ENCODE data around the gene VWA5B1.

The VWA5B1 gene

DNA sequence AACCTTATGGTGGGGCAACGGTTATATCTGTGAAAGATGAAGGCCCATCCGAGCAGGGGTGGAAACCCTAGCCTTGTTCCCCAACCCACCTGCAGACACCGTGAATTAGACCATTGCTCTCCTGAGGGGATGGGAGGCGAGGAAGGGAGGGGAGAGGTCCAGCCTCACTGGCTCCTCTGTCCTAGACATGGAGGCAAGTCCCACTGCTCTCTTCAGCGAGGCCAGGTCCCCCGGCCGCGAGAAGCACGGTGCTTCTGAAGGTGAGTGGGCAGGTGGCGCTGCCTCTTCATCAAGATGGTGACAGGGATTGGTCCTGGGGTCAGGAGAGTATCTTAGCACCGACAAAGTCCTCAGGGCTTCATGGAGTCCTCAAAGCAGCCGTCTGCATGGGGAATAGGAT lies 59.3 kb downstream of the VWA5B1 start:
- no peak for DNase-seq

DNA sequence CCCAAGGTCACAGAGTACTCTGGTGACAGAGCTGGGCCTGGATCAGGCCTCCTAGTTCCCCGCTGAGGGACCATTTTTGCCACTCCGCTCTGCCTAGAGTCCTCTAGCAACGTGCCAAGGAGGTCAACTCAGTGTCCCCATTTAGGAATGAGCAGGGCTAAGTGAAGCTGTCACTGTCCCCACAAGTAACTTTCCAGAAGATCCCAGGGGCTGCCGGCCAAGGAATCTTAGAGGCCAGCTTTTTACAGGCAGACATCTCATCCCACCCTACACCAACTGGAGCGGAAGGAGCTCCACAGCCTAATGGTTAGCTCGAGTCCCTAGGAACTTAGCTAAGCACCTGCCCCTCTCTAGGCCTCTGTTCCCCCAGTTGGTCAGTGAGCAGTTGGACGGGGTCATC lies 59.7 kb downstream of the VWA5B1 start:
- no peak for DNase-seq

DNA sequence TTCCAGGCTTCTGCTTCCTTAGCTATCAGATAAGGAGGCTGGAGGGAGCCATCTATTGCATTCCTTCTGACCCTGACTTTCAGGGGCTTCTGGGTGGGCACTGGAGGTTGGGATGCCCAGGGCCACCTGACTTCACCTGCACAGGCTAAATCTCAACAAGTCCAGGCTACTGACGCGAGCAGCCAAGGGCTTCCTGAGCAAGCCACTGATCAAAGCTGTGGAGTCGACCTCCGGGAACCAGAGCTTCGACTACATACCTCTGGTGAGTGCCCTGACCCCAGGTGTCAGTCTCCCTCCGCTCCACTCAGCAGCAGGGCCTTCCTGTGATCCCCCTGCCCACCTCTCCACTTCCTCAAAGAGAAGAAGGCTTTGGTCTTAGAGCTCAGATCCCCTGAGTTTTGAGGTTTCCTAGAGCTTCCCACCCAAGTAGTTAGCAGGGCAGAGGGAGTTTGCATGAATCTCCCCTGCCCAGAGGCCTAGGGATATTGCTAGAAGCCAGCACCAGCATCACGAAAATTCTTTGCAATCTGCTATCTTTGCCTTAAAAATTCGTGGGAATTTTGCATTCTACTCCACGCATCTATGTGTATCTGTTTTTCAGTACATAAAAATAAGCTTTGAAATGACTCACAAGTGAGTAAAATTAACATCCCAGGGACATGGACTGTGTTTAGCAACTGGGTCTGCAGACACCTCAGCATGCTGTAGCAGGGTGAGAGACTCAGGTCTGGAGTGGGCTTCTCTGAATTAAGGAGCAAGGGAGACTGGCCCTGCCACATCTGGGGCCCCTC lies 61.4 kb downstream of the VWA5B1 start:
- DNase-seq = no peak

DNA sequence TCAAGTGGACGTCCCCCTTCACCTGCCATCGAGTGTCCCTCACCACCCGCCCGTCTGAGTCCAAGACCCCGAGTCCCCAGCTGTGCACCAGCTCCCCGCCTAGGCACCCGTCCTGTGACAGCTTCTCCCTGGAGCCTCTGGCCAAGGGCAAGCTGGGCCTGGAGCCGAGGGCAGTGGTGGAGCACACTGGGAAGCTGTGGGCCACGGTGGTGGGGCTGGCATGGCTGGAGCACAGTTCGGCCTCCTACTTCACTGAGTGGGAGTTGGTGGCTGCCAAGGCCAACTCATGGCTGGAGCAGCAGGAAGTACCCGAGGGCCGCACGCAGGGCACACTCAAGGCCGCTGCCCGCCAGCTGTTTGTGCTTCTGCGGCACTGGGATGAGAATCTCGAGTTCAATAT lies 63.2 kb downstream of the VWA5B1 start:
- no peak for DNase-seq

DNA sequence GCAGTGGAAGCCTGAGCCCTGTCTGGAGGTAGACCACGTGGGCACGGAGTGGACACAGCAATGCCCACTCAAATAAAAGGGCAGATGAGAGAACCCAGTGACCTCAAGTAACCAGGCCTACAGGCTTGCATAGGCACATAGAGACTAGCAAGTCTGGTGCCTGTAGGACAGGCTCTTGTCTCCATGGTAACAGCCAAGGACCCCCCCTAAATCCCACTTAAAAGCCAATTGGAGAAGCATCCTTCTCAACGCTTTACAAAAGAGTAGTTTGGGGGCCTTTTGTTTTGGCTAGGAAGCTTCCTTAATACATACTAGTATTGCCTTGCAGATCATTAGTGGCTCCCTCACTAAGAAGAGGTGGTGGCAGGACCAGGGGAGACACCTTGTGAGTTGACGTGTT lies 63.9 kb downstream of the VWA5B1 start:
- DNase-seq = no peak

DNA sequence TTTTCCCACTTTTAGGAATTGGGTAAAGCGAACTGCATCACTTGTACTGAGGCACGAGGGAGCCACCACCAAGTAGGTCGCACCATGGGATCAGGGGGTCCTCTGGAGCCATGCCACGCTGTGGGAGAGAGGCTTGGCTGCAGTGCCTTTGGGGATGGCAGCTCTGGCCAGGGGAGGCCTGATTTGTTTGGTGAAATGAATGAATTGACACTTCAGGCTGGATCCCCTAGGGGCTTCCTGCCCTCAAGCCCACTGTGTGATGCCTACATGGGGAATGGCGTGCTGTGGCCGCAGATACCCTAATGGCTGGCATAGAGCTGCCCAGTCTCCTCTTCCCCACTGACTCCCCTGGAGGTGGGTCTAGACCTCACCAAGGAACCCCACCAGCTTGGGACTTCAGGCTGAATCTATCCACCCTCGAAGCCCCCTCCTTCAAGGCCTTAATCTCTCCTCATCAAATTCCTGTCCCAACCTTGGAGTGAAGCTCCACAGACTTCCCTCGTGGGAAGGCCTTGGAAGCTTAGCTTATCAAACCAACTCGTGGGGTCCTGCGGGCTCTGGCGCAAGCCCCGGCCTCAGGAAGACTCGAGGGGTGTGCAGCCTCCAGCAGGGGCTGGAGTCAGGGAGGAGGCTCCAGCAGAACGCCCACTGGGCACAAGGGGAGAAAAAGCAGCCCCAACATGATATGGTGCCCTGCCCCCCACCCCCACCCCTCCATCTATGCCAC lies 64.6 kb downstream of the VWA5B1 start:
- no peak for DNase-seq

DNA sequence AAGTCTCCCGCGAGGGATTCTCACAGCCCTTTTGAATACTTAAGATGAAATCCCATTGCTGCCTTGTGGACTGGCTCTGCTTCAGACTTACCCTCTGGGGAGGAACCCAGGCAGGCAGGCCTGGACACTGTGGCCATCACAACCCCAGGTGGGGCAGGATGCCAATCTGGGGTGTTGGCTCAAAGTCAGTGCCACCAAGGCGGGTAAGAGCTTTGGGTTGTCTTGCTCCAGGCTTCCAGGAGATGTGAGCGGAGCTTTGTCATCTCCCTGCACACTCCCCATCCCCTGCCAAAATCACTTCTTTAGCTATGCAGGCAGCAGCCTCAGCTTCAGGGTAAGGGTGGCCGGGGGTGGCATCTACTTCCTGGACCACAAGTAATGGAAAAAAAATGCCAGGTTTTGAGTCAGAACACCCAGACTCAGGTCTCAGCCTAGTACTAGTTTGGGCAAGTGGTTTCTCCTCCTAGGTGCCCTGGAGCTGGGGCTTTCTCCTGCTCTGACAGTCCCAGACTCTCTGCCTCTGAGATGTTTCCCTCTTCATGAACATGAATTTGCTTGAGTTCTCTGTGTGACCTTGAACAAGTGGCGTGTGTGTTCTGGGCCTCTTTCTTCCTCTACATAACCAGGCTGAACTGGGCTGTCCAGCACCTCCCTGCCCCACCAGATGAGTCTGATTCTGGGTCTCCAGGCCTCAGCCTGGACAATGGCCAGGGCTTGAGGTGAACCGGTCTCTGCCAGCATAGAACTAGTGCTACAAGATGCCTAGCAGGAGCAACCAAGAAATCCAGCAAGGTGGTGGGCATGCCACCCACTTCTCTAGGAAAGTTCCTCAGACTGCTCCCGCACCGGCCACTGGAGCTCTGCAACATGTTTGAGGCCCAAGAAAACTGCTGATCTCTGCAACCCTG lies 65.4 kb downstream of the VWA5B1 start:
- no peak for DNase-seq

DNA sequence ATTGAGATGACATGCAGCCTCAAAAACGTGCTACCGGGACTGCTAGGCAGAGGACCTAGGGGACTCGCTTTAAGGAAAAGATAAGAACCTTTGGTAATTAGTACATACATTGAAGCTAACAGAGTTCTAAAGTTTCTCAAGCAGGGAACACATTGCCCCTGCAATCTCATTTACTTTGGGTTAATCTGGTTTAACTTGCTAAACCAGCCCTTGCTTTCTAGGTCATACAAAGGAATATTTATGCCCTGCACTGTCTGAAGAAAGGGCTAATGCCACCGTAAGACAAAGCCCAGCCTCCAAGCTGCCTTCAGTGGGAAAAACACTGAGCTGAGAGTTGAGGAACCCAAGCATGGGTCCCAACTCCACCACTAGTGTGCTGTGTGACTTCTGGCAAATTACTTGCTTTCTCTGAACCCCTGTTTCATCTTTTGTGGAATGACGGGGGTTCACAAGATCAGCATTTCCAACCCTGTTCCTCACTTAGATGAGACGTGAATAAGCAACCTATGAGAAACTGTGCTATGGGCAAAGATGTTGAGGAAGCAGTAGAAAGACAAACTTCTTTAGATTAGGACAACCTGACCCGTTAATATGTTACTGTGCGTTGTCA lies 66.3 kb downstream of the VWA5B1 start:
- no peak for DNase-seq

DNA sequence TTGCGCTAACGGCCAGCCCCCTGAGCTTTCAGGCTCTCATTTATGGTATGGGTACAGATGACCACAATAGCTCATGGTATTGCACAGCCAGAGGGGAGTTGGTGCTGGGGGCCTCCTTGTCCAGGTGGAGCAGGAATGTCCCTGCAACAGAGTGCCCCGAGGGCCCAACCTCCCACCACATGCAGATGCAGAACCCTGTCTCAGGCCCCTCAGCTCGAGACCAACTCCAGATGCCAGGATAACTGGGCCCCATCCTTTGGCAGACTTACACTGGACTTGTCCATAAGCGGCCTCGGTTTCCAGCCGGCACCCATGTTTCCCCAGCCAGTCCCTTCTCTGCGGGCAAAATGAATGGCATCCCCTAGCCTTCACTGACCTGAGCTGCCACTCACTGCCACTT lies 67.1 kb downstream of the VWA5B1 start:
- no peak for DNase-seq

DNA sequence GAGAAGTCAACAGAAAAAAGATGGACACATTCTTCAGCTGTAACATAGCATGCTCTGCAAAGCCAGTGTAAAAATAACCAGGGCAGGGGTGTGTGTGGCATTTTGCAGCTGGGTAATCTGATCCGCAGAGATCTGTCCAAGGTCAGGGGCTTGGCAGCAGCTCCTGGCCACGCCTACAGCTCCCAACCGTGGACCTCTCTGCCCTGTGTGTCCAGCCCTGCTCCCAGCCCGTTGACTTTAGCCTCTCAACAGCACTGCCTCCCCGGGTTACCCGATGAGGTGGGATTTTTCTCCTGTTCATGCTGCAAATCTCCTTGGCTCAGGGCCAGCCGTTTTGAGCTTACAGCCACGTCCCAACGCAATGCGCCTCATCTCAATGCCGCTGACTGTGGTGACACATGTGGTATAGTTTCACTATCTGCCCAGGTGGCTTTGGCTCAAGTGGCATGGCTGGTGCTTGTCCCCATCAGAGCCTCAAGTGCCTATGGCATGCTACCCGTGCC lies 68.1 kb downstream of the VWA5B1 start:
- DNase-seq = peak; percentile 70

DNA sequence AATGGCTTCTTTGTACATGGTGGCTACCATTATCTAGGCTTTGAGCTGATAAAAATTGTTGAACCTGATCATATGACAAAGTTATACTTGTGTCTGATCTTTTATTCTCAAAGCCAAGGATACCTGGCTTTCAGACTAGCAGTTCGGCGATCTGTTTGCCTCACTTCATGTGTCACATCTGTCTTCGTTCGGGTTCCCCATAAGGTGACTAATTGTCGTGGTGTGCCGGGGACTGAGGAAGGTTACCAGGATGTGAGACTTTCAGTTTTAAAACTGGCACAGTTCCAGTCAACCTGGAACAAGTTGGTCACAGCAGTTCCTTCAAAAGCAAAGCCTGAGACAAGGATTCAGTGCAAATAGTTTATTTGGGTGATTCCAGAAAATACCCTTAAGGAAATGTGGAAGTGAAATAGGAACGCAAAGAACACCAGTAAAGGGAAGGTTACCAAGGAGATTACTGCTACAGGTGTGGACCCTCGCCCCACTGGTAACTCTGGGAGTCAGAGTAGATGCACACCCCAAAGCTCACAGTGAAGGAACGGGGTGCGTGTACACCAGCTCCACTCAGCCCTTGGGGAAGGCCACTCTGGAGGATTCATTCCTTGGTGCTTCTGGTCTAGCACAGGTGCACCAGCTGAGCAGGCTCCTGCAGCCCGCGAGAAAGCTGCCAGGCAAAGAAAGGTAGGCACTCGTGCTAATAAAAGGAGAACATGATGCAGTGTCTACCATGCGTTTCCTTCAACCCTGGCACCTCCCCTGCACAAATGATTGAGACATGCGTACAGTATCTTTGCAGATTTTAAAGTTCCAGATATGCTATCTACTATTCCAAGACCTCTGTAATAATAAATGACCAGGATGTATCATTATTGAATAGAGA lies 69.0 kb downstream of the VWA5B1 start:
- no peak for DNase-seq

DNA sequence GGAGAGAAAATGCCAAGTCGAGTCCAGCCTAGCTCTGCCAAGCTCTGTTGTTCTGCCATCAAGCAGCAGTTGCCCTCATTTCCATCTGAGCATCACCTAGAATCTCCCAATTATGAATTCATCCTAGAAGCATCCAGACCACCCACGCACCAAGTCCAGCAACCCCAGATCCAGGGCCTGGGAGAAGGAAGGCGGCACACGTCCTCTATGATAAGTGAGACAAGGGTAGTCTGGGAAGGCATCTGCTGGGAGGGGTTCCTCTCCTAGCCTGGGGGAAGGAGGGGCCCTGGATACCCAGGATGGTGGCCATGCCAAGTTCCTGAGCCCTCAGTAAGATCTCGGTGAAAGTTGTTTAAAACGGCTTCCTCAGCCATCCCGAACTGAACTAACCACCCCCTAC lies 70.7 kb downstream of the VWA5B1 start:
- no peak for DNase-seq

DNA sequence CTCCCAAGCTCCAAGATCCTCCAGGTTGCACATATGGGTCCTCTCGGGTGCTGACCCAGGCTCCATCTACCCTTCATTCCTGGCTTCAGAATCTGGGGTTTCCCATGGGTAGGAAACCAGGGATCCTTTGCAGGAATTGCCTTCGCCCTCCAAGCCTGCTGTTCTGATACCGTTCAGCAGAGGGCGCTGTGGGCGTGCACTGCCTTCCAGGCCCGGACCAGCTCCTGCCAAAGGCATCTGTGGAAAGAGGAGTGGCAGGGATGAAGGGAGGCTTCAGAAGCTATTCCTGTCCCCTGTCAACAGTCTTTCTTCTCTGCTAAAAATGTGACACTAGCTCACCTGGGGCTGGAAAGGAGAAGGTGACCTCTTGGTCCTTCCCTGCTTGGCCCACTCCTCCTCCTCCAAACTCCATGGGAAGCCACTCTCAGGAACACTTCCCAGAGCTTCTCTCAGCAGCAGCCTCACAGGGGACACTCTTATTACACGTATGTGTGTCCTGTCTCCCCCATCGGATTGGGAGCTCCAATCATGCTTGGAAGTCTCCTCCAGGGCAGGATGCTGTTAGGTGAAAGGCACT lies 71.2 kb downstream of the VWA5B1 start:
- DNase-seq = no peak

DNA sequence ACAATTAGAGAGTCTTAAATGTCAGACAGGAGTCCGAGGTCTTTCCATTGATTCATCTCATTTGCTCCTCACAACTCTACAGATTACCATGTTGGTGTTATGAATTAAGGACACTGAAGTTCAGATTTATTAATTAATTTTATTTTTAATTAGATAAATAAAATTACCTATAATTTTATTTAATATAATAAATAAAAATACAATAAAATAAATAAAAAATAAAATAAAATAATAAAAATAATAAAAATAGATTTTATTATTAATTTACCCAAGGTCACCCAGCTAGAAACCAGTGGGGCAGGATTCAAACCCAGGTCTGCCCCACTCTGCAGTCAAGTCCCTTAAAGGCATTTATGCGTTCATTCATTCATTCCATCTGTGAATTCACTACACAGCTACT lies 72.2 kb downstream of the VWA5B1 start:
- no peak for DNase-seq

DNA sequence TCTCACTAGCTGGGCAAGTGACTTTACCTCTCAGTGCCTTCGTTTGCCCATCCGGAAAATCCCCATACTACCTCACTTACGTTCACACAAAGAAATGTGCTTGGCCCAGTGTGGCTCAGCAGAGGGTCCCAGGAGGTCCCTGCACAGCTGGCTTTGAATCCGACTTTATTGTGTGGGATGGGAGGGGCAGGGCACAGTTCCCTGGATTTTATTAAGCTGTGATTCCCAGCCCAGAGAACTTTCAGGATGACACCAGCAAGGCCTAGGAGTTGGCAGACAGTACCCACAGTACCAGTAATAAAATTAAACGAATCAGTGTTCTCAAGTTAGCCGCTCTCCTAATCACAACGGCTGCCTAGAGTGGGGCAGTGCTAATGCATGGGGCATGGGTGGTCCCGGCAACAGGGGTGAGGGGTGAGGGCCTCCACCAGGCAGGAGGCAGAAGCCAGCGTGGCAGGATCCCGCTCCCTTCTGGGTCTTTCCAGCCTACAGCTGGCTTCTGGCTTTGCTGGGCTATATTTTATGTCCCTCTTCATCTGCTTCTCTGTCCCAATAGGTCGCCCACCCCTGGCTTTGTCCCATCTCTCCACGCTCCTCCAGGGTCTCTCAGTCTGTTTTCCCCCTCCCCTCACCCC lies 74.9 kb downstream of the VWA5B1 start:
- DNase-seq = no peak

DNA sequence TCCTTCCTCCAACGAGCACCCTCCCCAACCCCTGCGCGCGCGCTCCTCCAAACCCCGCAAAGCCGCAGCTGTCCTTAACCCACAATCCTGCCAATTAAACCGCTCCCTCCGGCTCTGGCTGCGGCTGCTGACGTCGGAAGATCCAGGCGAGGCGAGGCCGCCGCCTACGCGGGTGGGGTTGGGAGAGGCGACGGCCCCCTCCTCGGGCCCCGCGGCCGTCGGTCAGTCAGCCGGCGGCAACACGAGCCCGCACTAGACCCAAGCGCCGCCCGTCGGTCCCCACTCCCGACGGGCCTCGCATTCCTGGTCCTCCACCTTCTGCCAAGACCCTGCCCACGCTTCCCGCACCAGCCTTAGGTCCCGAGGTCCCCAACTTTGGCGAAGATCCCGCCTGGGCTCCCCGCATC lies 75.4 kb downstream of the VWA5B1 start:
- DNase-seq = no peak

DNA sequence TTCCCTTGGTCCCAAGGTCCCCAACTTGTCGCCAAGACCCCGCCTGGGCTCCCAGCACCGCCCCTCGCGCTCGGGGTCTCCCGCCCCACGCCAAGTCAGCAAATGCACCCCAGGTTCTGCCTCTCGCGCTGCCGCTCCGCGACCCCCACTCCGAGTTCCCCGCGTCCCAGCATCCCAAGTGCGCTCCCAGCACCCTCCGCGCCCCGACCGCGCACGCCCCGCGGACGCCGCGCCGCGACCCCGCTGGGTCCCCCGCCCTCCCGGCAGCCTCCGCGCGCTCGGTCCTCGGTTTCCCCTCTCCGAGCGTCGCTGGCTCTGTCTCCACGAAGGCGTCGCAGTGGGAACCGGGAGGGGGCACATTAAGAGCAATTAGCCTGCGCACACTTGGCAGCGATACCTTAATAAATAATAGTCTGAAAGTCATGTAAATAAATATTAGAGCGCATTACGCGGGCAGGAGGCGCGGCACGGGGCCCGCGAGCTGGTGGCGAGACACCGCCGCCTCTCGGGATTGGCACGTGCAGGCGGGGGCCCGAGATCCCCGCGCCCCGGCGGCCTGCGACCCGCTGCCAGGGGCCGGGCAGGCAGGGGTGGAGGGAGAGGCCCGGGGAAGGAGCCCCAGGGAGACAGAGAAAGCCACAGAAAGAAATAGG lies 75.9 kb downstream of the VWA5B1 start:
- DNase-seq = no peak

DNA sequence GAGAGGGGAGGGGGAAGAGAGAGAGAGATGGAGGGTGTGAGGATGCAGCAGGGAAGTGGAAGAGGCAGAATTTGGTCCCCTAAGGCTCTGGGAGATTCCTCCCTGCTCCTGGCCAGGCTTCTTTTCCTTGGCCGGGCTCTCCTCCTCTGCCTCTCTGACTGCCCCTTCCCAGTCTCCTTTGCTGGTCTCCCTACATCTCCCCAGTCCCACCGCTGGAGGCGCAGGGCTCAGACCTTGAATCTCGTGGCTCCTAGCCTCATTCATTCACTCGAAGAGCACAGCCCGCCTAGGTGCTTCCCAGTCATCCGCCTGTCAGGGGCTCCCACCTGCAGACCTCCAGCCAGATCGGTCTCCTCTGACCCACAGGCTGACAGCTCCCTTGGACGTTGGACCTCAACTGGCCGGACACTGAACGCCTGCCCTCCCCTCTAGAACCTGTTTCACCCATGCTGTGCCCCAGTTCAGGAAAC lies 76.5 kb downstream of the VWA5B1 start:
- DNase-seq = peak; percentile 5

DNA sequence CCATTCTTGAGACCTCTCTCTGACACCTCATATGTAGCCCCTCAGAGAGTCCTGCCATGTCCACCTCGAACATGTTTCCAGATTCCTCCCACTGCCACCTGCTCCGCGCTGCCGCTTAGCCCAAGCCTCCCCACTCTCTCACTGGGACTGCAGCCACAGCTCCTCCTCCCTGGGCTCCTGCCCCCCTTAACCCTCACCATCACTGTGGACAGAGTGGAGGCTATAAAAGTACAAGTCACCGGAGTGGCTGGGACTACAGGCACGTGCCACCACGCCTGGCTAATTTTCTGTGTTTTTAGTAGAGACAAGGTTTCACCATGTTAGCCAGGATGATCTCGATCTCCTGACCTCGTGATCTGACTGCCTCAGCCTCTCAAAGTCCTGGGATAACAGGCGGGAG lies 77.0 kb downstream of the VWA5B1 start:
- DNase-seq = no peak

DNA sequence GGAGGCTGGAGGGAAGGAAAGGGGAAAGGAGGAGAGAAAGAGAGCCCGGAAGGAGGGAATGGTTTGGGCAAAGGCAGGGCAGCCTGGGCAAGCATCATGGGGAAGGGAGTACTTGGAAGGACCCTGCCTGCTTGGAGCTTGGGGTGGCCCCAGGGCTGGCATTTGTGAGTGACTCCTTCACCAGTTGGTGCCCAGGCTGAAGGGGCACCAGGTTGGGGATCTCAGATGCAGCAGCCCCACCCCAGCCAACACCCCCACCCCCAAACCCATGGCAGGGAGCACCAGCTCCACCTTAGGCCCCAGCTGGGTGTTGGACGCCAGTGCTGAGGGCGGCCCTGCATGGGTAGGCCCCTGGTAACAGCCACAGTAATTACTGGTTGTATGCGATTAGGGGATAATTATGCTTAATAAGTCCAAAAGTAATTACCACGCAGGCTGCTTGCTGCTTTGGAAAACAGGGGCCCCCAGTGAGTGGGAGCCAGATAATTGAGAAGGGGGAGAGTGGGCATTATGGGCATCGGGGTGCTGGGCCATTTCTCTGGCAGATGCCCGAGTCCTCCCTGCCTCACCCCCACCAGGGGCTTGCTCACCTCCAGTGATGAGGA lies 78.3 kb downstream of the VWA5B1 start:
- no peak for DNase-seq

Measured in DMS79 treated with DMSO at 0.1 percent for 48 hours (cell line).